NCI-H1417 treated with DMSO at 0.1 percent for 48 hours (cell line): ENCODE results near the gene MEF2D.

Source experiments
- DNase-seq: peaks from one replicate; lab custom pipeline; 2025; lab: John Stamatoyannopoulos, UW

Gene MEF2D

DNA sequence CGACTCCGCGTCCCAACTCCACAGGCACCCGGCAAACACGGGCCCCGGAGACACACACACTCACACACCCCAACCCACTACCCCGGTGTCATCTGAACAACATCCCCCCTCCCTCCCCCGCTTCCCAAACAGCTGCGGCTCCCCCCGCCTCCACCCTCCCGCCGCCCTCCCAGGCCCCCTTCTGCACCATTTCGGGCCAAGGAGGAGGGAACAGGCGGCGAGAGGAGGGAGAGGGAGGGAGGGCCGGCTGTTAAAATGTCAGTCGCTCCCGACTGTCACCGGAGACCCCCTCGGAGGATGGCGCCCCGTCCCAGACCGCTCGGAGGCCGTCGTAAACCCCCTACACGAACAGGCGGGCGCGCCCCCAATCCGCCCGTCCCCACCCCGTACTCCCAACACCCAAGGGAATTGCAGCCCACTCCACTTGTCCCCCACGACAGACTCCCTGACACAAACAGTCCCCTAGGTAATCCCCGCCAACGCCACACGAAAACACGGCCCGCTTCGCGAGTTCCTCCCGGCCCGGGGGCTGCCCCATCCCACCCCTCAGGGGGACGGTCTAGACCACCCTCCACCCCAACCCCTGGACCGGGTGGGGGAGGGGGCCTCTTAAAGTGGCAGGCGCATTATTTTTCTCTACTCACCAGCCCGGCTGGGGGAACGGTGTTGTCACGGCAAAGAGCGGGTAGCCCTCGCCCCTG, 583 bp downstream of the MEF2D start:
- DNase-seq, result no peak

GRCh38 chr1:156499194-156499841, 1.3 kb downstream of the MEF2D start:
- no peak for DNase-seq

GRCh38 chr1:156498432-156499193, 2.0 kb downstream of the MEF2D start:
- DNase-seq, result no peak

- no peak for DNase-seq
These were observed 2.7 kb downstream of the MEF2D start for GRCh38 chr1:156497743-156498431.

GRCh38 chr1:156497078-156497742, 3.4 kb downstream of the MEF2D start:
- no peak for DNase-seq

DNA sequence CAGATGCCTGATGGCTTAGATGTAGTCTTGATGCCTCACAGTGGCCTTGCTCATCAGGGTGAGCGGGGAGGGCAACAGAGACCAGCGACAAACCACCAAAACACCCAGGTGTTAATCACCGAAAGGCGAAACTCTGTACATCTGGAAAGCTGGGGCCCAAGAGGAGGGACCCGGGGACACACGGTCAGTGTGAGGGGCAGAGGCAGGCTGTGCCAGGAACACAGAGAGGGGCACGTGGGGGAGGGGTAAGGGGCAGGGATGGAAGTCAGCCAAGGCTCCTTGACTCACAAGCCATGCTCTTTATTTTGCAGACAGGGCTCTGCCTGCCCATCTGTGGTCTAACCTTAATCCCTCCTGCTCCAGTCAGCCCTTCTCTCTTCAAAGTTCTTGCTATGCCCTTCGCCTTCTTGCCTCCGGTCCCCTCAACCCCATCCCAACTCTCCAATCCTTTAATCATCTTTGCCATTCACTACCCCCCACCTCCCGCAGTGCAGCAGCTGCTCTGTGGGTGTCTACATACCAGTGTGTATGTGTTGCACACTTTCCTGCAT, 4.3 kb downstream of the MEF2D start:
- no peak for DNase-seq

- DNase-seq, result no peak
These were observed 5.0 kb downstream of the MEF2D start for GRCh38 chr1:156495401-156496140.

DNA sequence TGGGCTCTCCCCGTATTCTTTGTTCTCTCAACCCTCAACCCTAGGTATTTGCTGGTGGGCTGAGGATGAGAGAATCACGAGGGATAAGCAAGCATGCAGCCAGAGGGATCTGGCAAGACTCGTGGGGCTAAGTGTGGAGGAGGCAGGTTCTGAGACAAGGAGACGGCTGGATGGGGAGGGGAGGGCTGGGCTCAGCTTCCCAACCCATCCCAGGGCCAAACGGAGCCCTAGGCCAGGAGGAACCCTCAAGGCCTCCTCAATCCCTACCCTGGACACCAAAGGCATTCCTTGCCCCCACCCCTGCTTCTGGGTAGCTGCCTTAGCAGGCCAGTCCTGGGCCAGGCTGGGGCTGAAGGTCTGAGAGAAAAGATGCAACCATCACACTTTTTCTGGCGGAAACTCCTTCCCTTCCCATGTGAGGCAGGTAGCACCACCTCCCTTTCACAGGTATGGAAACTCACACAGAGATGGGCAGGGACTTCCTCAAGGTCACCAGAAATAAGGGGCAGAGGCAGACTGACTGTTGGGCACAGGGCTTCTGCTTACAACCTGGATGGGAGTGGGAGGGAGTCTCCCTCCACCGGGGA, 6.2 kb downstream of the MEF2D start:
- no peak for DNase-seq

- DNase-seq, result no peak
These were observed 6.8 kb downstream of the MEF2D start for GRCh38 chr1:156493742-156494141.

DNA sequence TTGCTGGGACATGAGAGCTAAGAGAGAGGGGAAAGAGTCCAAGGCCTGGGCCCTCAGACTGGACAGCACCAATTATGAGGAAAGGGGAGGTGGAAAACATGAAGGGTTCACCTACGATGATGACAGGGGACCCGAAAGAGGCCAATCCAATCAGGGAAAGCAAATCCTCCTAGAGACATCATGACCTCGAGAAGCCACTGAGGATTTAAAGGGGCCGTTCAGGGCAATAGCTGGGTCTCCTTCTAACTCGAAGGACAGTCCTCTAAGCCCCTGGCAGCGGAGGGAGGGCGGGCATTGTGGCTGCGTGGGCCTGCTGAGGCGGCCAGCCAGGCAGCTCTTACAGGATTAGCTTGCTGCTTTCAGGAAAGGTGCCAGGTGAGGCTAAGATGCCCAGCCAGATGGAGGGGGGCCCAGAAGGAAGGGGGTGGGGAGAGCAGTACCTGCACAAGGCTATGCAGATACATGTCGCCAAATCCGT, 7.4 kb downstream of the MEF2D start:
- no peak for DNase-seq

- no peak for DNase-seq
These were observed 7.9 kb downstream of the MEF2D start for GRCh38 chr1:156492591-156493080.

- no peak for DNase-seq
These were observed 8.5 kb downstream of the MEF2D start for GRCh38 chr1:156492013-156492590.

DNA sequence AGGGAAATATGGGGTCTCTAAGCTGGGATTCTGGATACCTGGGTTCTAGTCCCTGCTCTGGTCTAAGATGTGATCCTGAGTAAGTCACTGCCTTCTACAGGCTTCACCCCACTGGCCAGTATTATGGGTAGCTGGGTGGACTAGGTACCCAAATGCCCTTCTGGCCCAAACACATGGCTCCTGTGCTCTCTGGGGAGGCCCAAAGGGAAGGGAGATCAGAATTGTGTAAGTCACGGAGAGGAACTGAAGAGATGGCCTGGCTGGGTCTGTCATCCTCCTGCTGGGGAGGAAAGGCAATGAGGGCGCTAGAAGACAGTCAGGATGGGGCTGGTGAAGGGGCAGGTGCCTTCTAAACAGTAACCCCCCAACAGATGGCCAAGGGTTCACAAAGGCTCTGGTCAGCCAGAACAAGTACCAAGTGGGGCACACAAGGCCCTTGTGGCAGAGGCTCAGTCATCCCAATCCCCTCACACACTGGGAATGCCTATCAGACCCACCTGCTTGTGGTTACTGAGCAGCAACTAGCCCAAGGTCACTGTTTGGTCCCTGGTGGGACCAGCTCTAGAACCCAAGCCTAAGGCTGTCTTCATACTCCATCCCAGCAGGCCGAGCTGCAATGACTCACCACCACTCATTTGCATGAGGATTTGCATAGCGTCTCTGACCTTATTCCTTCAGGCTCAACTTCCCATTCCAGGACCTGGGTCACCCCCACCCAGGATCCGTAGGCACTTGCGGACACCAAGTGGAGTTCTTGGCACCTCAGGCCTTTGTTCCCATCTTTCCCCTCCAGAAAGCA, 9.2 kb downstream of the MEF2D start:
- DNase-seq, result no peak

- no peak for DNase-seq
These were observed 10.1 kb downstream of the MEF2D start for GRCh38 chr1:156490401-156491032.

GRCh38 chr1:156489935-156490293, 10.7 kb downstream of the MEF2D start:
- DNase-seq, result no peak

DNA sequence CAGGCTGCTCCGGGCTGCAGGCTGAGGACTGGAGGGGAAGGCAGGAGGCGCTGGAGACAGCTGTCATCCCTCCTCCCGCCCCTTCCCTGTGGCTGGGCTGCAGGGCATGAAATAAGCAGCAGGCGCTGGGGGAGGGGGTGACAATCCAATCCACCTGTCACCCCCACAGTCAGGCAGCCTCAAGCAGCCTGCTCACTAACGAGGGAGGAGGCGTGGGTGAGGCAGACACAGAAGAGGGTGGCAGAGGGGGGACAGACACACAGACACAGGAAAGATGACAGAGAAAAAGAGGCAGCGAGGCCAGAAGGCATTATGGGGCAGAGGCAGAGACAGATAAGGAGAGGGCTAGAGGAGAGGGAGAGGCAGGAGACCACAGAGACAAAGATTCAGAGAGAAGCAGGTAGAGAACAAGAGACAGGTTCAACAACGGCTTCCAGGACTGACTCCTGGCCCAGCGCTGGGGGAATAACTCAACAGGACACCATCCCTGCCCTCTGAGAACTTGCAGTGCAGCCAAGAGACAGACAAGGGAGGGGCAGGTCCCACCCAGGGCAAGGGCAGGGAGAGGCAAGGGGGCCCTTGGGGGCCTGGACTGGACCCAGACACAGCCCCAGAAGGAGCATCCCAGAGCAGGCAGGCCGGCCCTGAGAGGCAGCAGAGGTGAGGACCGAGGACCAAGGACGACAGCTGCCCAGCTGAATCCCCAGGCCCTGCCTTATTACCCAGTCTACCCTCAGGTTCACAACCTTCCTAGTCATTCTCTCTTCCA, 11.2 kb downstream of the MEF2D start:
- peak; percentile 17 for DNase-seq

DNA sequence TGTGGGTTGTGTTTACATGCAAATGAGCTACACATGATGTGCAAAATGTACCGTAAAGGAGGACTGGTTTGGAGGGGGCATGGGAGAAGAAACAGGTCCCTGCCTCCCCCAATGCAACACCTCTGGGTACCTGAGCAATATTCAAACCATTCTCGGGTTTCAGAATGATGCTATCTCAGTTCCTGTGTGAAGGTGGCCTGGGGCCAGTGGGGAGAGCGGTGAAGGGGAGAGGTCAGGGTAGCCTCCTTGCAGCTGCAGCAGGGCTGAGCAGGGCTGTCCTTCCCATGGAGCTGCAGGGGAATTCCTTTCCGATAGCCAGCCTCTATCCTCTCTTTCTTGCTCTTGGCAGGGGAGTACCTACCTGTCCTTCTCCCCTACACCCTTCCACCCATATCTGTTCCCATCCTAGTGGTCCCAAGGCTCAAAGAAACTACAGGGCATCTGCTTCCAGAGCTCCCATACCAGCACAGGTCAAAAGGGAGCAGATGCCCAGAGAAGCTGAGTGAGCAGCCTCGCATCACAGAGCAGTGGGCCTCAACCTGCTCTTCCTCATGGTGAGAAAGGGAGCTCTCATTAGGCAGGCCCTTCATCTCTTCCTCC, 11.9 kb downstream of the MEF2D start:
- no peak for DNase-seq
